Large intestine (tissue), 3 donors: ENCODE results near the gene NPAS1. TPM values are rescaled to one million over a fixed set of nuclear protein-coding genes. Genes with fewer than 3 reads are reported as not detected.
A peak's percentile ranks its signal among the peaks of the same experiment; 100 is the strongest.
"Not testable (repeated sequence)": the region's sequence is repeated elsewhere in the genome, so short reads cannot be mapped to it uniquely, and the experiment has no call there.

Experiments
- DNase-seq, 2 donors: peaks; one replicate each; pipeline versions ENCODE4 v3.0.0 to v3.0.0-alpha.2; 2013
- H3K27ac ChIP-seq: one replicate; pipeline ENCODE4 v1.5.1; 2013; ENCODE audit warnings: low read length
- H3K27me3 ChIP-seq: 2 replicates; pipeline ENCODE4 v1.6.1; 2013; ENCODE audit warnings: low read length; ENCODE audit not compliant: control insufficient read depth, insufficient read depth
- H3K36me3 ChIP-seq: 2 replicates; pipeline ENCODE4 v1.6.1; 2013; ENCODE audit warnings: low read length; ENCODE audit not compliant: control insufficient read depth, insufficient read depth
- H3K4me1 ChIP-seq: one replicate; pipeline ENCODE4 v1.6.1; 2013; ENCODE audit warnings: low read length; ENCODE audit not compliant: control insufficient read depth, insufficient read depth
- H3K4me3 ChIP-seq: one replicate; pipeline ENCODE4 v1.5.1; 2013; ENCODE audit warnings: low read length
- H3K9me3 ChIP-seq: one replicate; pipeline ENCODE4 v1.6.1; 2013; ENCODE audit warnings: mild to moderate bottlenecking, low read depth, low read length, moderate library complexity; ENCODE audit not compliant: control insufficient read depth
- WGBS: methylation state at CpG from one replicate; pipeline ENCODE4 v1.1.5; 2013; ENCODE audit warnings: low lambda C conversion rate; ENCODE audit not compliant: insufficient coverage; 5-methylcytosine and 5-hydroxymethylcytosine counted together
- polyA plus RNA-seq: library from polyadenylated mRNA; unstranded; fragments of 120-200 nt; gene quantifications from one replicate; pipeline ENCODE4 v1.2.1, GENCODE V29; 2013

The NPAS1 gene
- polyA plus RNA-seq, 1 donor, result 0.49 TPM

DNA sequence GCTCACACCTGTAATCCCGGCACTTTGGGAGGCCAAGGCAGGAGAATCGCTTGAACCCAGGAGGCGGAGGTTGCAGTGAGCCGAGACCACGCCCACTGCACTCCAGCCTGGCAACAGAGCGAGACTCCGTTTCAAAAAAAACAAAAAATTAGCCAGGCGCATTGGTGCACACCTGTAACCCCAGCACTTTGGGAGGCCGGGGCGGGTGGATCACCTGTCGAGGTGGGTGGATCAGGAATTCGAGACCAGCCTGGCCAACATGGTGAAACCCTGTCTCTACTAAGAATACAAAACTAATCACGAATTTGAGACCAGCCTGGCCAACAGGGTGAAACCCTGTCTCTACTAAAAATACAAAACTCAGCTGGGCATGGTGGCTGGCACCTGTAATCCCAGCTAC is 58.7 kb downstream of the NPAS1 start:
- H3K4me1 ChIP-seq, DNase-seq, H3K27ac ChIP-seq, H3K9me3 ChIP-seq, H3K27me3 ChIP-seq, H3K4me3 ChIP-seq: not testable (repeated sequence)
- peaks cover 84% of the 10 kb centered on the region for H3K36me3 ChIP-seq
- no CpG with 5 or more reads among the region's 13 CpGs for WGBS

DNA sequence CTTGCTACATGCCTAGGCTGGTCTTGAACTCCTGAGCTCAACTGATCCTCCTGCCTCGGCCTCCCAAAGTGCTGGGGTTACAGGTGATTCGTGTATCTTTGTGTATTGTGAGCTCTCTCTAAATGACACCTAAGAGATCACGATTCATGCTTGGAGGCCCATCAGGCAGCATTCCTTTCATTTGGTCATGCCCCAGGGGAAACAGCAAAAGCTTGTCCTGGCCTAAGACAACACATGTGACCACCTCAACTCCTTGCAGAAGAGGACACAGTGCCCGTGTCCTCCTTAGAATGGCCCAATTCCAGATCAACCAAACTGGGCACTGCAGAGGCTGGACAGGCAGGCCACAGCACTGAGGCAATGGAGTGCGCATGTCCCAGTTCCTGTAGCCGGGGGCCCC is 61.5 kb downstream of the NPAS1 start:
- Histone ChIP-seq H3K9me3 (no peaks in the 10 kb centered on the region), H3K4me1 (peaks cover 2% of the 10 kb centered on the region), H3K27me3 (no peaks in the 10 kb centered on the region), H3K4me3 (no peak overlapping the region), H3K27ac (no peak overlapping the region), H3K36me3 (peaks cover 85% of the 10 kb centered on the region)
- DNase-seq, result no peak
- WGBS, result no CpG with 5 or more reads among the region's 6 CpGs

DNA sequence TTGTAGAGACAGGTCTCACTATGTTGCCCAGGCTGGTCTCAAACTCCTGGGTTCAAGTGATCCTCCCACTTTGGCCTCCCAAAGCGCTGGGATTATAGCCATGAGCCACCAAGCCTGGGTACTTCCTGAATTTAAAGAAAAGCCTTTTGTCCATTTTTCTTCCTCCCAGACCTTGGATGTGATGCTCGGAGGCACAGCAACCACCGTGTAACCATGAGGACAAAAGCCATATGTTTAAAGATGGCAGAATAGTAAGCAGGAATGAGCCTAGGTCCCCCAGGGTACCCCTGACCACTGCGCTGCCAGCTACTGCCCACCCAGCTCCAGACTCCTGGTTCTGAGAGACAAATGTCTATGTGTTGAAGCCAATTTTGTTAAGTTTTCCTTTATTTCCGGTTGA is 62.9 kb downstream of the NPAS1 start:
- 100% methylated on average over 1 of the region's 5 CpGs for WGBS
- H3K36me3 ChIP-seq, result peaks cover 90% of the 10 kb centered on the region
- H3K27ac ChIP-seq, result no peak overlapping the region

DNA sequence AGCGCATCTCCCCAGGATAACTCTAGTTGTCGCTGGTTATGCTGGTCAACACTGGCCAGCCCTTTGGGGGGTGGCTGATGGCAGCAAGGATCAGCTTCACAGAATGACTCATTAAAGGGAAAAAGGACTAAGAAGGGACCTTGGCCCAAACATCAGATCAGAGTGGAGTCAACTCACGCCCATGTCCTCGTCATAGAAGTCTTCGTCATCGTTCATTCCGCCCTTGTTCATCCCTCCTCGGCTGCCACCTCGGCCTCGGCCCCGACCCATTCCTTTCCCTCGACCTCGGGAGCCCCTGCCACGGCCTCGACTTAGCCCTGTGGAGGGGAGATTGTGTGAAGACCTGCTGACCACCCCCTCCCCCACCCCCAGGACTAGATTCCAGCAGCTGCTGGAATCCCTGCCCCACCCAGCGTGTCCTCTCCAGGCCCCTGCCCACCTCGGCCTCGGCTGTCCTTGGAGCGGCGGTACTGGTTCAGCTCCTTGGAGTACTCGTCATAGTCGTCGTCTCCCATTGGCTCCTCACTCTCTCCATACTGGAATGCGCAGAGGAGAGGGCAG is 65.3 kb downstream of the NPAS1 start:
- WGBS, result no CpG with 5 or more reads among the region's 24 CpGs
- Histone ChIP-seq H3K4me1 (peaks cover 9% of the 10 kb centered on the region), H3K9me3 (no peaks in the 10 kb centered on the region), H3K36me3 (peaks cover 87% of the 10 kb centered on the region), H3K27ac (no peak overlapping the region), H3K27me3 (no peaks in the 10 kb centered on the region), H3K4me3 (no peak overlapping the region)
- DNase-seq, result no peak

More for the DNA sequence above, 62.9 kb downstream of the NPAS1 start:
- Histone ChIP-seq H3K4me3 (no peak overlapping the region), H3K9me3 (no peaks in the 10 kb centered on the region), H3K27me3 (no peaks in the 10 kb centered on the region), H3K4me1 (peaks cover 2% of the 10 kb centered on the region)
- DNase-seq, result no peak

- H3K4me1 ChIP-seq, result peaks cover 12% of the 10 kb centered on the region
- H3K27ac ChIP-seq, result no peak overlapping the region
- DNase-seq, result no peak
- H3K36me3 ChIP-seq, result peaks cover 87% of the 10 kb centered on the region
- H3K27me3 ChIP-seq, result no peaks in the 10 kb centered on the region
- H3K4me3 ChIP-seq, result no peak overlapping the region
- no CpG with 5 or more reads among the region's 17 CpGs for WGBS
- no peaks in the 10 kb centered on the region for H3K9me3 ChIP-seq
Measured at GRCh38 chr19:47086280-47086679, 66.6 kb downstream of the NPAS1 start.

DNA sequence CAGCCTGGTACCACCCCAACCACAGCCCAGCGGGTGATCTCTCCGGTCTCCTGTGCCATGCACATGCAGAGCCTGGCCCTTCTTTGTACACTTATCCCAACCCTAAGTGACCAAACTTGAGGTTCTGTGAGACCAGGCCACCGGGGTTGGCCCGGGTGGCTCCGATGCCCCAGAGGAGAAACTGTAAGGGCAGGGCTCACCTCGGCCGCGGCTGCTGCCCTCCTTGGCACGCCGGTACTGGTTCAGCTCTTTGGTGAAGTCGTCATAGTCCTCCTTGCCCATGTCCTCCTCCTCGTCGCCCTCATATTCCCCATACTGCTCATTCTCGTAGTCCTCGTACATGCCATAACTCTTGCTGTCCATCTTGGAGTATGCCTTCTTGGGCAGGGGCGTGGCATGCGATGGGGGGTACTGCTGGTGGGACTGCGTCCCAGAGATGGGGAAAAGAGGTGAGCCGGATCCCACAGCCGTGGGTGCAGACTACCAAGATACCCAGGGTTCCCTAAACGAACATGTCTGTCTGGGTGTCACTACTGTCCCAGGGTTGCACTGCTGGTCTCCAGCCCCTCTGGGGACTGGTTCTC is 70.2 kb downstream of the NPAS1 start:
- Histone ChIP-seq H3K4me1 (peaks cover 30% of the 10 kb centered on the region), H3K27me3 (no peaks in the 10 kb centered on the region), H3K9me3 (no peaks in the 10 kb centered on the region), H3K4me3 (no peak overlapping the region), H3K36me3 (peaks cover 76% of the 10 kb centered on the region), H3K27ac (peak overlapping the region; percentile 73)
- no peak for DNase-seq
- no CpG with 5 or more reads among the region's 21 CpGs for WGBS

GRCh38 chr19:47093254-47093653 is 73.6 kb downstream of the NPAS1 start:
- H3K36me3 ChIP-seq, result peaks cover 51% of the 10 kb centered on the region
- no peaks in the 10 kb centered on the region for H3K27me3 ChIP-seq
- no peak for DNase-seq
- H3K4me1 ChIP-seq, result peaks cover 62% of the 10 kb centered on the region
- peak overlapping the region; percentile 97 for H3K27ac ChIP-seq
- no CpG with 5 or more reads among the region's 5 CpGs for WGBS
- H3K9me3 ChIP-seq, result no peaks in the 10 kb centered on the region
- no peak overlapping the region for H3K4me3 ChIP-seq

GRCh38 chr19:47093841-47094240 is 74.2 kb downstream of the NPAS1 start:
- H3K27me3 ChIP-seq, result no peaks in the 10 kb centered on the region
- peaks cover 68% of the 10 kb centered on the region for H3K4me1 ChIP-seq
- H3K4me3 ChIP-seq, result no peak overlapping the region
- H3K36me3 ChIP-seq, result peaks cover 46% of the 10 kb centered on the region
- WGBS, result 100% methylated on average over 2 of the region's 10 CpGs
- peak overlapping the region; percentile 97 for H3K27ac ChIP-seq
- H3K9me3 ChIP-seq, result no peaks in the 10 kb centered on the region
- no peak for DNase-seq

GRCh38 chr19:47094557-47095475 is 75.2 kb downstream of the NPAS1 start:
- no peak overlapping the region for H3K4me3 ChIP-seq
- H3K9me3 ChIP-seq, result no peaks in the 10 kb centered on the region
- no peaks in the 10 kb centered on the region for H3K27me3 ChIP-seq
- H3K27ac ChIP-seq, result peak overlapping the region; percentile 97
- no CpG with 5 or more reads among the region's 15 CpGs for WGBS
- DNase-seq, result peak; percentile 93 to 97
- H3K4me1 ChIP-seq, result peaks cover 70% of the 10 kb centered on the region
- H3K36me3 ChIP-seq, result peaks cover 38% of the 10 kb centered on the region
